Measurements from ENCODE around the gene STX1B.
A peak's percentile ranks its signal among the peaks of the same experiment; 100 is the strongest.
"Not testable (repeated sequence)": the region's sequence is repeated elsewhere in the genome, so short reads cannot be mapped to it uniquely, and the experiment has no call there.

The STX1B gene

DNA sequence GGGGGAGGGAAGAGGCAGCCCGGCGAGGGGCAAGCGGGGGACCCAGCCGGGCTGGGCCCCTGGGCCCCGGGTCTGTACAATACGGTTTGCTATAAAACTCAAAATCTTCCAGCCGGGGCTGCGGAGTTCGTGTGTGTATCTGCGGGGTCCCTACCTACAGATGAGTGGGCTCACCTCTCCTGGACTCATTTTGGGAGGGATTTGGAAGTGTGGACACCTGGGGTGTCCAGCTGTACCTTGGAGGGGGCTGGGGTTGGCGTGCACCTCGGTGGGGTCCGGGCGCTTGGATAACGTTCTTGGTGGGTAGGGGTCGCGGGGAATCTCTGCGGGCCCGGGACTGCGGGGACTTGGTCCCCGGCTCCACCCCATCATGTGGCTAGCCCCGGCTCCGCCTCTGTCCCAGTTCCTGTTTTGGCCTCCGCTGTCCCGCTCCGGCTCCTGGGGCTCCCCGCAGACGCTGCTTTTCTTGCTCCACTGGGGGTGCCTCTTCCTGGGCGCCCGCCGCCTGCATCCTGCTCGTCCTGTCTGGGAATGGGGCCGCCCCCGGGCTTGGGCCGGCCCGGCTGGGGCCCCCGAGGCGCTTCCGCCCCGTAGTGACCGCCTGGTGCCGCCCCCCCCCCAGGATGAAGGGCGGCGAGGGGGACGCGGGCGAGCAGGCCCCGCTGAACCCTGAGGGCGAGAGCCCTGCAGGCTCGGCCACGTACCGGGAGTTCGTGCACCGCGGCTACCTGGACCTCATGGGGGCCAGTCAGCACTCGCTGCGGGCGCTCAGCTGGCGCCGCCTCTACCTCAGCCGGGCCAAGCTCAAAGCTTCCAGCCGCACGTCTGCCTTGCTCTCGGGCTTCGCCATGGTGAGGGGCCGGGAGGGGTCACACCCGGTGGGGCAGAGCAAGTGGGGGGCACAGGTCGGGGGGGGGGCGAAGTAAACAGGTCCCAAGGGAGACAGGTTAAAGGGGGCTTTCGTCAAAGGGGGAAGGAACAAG is 61.5 kb downstream of the STX1B start, which contains the start of gene ORAI3:
ORAI3 (plus strand) TSS at position 402 of the 983 bp plus-strand sequence; CDS start at position 624, 222 bp downstream.
- peak; percentile 24 for DNase-seq

DNA sequence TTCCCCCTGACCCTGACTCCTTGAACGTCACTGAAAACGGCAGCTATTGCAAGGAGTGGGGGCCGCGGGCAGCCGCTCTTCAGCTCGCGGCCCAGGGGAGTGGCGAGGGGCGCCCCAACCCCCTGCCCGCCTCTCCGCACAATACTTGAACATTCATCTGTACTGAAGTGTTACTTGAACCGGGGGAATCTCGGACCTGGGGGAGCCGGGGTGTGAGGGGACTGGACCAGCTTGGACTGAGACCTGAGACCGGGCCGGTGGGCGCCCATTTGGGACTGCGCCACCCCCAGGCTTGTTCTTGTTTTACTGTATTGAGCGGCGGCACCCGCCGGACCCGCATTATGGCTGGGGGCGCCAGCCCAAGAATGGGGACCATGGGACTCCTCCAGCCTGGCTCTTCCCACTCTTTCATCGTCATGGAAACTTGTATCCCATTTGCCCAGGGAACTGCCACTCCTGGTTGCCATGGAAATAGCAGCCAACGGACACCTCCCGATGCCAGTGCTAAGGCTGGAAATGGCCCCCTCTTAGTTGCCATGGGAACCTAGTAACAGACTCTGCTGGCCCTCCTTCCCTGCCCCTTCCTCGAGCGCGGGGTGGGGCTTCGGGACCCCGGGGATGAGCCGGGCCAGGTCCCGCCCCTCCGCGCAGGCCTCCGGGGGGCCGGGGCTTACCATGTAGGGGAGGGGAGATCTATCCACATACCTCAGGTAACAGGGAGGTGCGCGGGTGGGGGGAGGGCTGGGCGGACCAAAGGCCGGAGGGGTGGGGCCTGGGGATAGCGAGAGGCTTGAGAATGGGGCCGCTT is 62.4 kb downstream of the STX1B start:
- DNase-seq: no peak

DNA sequence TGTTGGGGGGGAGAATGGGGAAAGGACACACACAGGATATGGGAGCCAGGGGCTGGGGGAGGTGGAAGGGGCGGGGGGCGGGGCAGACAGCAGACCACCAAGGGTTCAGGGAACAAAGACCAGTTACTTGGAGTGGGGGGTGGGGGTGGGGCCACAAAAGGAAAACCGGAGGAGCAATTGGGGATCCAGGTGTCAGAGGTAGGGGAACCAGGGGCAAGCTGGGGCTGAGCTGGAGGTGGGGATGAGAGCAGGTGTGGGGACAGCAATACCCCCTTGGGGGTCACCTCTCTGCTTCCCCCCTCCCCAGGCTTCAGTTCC is 62.9 kb downstream of the STX1B start:
- DNase-seq: no peak

DNA sequence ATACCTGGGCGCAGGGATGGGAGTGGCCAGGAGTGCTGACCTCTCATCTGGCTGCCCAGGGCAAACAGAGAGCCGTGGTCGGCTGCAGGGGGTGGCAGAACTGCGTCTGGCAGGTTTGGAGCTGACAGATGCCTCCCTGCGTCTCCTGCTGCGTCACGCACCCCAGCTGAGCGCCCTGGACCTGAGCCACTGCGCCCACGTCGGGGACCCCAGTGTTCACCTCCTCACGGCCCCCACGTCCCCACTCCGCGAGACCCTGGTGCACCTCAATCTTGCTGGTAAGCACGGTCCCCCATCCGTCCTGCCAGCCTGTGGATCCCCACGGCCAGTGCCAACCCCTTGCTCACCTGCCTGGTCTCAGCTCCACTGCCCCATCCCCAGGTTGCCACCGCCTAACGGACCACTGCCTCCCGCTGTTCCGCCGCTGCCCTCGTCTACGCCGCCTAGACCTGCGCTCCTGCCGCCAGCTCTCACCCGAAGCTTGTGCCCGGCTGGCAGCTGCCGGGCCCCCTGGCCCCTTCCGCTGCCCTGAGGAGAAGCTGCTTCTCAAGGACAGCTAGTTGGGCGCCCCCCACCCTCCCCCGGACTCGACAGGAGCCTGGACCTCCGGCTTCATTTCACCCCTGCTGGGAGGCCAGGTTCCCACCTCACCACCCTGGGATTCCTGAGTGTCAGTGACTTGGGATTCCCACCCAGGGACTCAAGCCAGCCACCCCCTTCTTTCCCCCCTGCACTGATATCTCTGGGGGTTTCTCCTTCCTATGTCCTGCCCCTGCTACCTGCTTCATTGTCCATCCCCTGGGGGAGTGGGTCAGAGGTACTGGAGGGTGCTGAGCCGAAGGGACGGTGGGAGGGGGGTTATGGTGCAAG is 63.5 kb downstream of the STX1B start:
- no peak for DNase-seq

DNA sequence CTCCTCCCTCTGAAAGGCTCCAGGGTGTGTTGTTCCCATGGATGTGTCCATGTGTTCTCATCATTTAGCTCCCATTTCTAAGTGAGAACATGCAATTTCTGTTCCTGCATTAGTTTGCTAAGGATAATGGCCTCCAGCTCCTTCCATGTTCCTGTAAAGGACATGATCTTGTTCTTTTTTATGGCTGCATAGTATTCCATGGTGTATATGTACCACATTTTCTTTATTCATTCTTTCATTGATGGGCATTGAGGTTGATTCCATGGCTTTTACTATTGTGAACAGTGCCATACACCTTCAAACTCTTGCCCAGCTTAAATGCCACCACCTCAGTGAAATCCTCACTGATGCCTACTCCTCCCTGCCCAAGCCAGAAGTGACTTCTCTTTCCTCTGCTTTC is 66.1 kb downstream of the STX1B start:
- no peak for DNase-seq

DNA sequence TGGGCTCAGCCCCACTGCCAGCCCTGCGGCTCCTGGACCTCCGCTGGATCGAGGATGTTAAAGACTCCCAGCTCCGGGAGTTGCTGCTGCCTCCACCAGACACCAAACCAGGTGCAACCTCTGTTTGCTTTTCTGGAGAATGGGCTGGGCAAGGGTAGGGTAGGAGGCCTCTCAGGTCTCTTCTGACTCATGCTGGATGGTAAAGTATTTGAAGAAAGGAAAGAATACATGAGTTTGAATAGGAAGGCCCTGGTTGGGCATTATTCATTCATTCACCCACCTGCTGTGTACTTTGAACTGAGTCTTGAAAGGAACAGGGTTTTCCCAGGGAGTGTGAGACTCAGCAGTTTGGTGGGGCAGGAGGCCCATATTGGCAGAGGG is 68.0 kb downstream of the STX1B start:
- DNase-seq: no peak

DNA sequence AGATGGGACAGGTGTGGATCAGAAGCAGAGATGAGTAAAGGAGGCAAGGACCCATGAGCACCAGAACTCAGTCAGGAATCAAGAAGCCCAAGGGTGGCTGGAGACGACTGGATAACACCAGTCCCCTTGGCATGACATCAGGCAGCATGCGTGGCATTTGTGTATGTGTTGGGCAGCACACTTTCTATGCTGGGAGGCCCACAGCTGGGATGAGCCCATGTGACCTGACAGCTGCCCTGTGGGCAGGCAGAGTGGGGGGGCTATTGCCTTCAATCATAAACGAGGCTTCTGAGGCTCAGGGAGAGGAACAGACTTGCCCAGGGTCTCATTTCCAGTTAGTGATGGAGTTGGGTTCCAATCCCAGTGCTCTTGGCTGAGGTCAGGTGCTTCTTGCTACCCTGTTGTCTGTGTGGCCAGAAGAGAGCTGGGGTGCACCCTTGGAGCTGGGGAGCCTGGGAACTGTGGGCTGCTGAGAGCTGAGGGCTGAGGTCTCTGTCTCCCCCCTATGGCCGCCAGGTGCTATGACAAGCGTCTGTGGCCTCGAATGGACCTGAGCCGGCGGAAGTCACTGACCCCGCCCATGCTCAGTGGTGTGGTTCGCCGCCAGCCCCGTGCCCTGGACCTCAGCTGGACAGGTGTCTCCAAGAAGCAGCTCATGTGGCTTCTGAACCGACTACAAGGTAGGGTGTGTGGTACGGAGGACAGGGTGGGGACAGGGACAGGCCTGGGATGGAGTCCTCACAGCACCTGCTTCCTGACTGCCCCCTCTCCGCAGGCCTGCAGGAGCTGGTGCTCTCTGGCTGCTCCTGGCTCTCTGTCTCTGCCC is 68.6 kb downstream of the STX1B start:
- peak; percentile 44 for DNase-seq

DNA sequence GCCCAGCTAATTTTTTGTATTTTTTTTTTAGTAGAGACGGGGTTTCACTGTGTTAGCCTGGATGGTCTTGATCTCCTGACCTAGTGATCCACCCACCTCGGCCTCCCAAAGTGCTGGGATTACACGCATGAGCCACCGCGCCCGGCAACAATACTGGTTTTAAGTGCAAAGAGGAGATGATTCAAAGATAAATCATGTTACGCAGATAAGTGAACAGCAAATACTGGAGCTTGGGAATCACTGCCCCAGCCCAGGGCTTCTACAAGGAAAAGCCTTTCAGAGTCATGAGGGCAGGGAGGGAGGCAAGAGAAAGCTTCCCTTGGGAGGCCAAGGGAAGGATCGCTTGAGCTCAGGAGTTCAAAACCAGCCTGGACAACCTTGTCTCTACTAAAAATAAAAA is 70.9 kb downstream of the STX1B start:
- DNase-seq: not testable (repeated sequence)

Data from activated effector memory CD4-positive, alpha-beta T cell treated with Interleukin-2 at 50 U/mL for 16 hours (primary cell).